Dermis blood vessel endothelial cell (primary cell): ENCODE measurements around the gene ADCK2. TPM values are rescaled to one million over a fixed set of nuclear protein-coding genes. Genes with fewer than 3 reads are reported as not detected.
"Not testable (repeated sequence)": the region's sequence is repeated elsewhere in the genome, so short reads cannot be mapped to it uniquely, and the experiment has no call there.

Experiments used
- DNase-seq: peaks from one replicate; pipeline ENCODE4 v3.0.0; 2010
- total RNA-seq: library from RNA; depleted of rRNA; stranded (reverse); fragments of >200 nt; gene quantifications from 2 replicates; pipeline ENCODE4 v1.2.3, GENCODE V29; 2014

The ADCK2 gene
- total RNA-seq, 1 donor from 2014 or later = 44.2 TPM

DNA sequence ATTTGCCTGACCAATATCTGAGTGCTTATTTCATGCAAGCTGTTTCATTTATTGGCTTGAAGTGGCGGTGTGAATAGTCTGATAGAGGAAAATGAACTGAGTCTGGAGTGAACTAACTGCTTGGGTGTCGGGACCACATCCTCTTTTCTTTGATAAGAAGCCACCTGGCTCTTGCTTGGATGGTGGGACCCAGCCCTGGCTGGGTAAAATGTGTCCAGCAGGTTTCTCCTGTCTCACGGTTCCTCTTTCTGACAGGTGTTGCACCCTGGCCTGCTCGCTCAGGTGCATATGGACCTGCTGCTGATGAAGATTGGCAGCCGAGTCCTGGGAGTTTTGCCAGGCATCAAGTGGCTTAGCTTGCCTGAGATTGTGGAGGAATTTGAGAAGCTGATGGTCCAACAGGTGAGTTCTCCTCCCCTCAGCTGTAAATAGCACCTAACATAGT is 1.6 kb downstream of the ADCK2 start:
- DNase-seq = no peak

DNA sequence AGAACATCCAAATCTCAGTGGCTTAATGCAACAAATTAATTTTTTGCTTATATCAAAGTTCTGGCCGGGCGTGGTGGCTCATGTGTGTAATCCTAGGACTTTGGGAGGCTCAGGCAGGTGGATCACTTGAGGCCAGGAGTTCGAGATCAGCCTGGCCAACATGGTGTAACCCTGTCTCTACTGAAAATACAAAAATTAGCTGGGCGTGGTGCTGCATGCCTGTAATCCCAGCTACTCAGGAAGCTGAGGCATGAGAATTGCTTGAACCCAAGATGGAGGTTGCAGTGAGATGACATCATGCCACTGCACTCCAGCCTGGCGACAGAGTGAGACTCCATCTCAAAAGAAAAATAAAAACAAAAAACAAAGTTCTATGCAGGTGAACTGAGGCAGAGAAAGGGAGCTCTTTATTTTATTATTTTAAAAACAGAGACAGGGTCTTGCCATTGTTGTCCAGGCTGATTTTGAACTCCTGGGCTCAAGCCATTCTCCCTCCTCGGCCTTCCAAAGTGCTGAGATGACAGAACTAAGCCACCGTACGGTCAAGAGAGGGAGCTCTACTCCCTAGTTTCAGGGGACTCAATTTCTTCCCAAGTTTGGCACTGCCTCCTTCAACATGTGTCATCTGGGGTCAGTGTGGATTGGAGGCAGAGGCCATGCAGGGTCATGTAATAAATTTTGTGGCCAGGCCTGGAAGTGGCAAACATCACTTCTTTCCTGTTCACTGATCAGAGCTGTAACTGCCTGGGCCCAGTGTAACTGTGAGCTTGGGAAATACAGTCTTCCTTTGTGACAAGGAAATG is 2.4 kb downstream of the ADCK2 start:
- peak; percentile 80 for DNase-seq

DNA sequence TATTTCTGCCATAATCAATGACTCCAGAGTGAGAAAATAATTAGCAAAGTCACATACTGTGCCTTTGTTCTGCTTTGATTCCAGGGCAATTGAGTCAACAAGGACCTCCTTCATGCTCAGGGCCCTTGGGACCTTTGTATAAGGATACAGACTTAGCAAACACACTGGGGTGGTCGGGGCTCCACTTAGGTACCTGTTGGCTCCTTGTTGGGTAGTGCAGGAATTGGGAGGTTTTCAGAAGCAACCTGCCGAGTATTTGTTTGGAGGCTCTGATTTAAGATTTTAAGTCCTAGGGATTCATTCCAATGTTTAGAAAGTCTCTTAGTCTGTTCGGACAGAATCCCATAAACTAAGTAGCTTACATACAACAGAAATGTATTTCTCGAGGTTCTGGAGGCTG is 3.0 kb downstream of the ADCK2 start:
- DNase-seq = no peak

DNA sequence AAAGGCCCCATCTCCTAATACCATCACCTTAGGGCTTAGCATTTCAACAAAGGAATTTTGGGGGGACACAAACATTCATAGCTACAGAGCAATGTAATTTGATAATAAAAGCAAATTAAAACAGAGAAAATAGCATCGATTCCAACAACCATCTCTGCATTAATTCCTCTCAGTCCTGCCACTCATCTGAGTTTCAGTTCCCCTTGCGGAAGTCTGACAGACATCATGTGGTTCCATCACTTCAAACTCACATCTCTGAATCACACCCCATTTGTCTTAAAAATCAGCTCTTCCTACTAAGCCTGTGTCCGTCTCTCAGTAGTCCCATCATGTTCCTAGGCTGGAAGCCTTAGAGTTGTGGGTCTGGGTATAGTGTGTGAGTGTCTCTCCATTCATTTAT is 3.6 kb downstream of the ADCK2 start:
- DNase-seq = no peak

DNA sequence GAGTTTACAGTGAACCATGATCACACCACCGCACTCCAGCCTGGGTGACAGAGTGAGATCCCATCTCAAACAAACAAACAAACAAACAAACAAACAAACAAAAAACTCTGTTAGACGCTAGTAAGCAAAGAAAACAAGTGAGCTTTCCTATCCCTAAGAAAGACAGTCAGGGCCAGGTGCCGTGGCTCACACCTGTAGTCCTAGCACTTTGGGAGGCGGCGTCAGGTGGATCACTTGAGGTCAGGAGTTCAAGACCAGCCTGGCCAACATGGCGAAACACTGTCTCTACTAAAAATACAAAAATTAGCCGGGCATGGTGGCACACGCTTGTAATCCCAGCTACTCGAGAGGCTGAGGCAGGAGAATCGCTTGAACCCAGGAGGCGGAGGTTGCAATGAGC is 4.2 kb downstream of the ADCK2 start:
- not testable (repeated sequence) for DNase-seq

DNA sequence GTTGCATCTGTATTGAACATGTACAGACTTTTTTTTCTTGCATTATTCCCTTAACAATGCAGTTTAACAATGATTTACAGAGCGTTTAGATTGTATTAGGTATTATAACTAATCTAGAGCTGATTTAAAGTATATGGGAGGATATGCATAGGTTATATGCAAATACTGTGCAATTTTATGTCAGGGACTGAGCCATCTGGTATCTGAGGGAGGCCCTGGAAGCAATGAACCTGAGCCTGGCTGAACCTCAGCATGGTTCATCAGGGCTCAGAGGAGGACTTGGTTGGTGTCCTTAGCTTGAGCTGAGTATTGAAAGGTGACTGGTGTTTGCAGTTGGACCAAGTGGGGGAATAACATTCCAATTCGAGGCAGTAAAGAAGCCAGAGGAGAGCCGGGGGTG is 4.8 kb downstream of the ADCK2 start:
- no peak for DNase-seq

DNA sequence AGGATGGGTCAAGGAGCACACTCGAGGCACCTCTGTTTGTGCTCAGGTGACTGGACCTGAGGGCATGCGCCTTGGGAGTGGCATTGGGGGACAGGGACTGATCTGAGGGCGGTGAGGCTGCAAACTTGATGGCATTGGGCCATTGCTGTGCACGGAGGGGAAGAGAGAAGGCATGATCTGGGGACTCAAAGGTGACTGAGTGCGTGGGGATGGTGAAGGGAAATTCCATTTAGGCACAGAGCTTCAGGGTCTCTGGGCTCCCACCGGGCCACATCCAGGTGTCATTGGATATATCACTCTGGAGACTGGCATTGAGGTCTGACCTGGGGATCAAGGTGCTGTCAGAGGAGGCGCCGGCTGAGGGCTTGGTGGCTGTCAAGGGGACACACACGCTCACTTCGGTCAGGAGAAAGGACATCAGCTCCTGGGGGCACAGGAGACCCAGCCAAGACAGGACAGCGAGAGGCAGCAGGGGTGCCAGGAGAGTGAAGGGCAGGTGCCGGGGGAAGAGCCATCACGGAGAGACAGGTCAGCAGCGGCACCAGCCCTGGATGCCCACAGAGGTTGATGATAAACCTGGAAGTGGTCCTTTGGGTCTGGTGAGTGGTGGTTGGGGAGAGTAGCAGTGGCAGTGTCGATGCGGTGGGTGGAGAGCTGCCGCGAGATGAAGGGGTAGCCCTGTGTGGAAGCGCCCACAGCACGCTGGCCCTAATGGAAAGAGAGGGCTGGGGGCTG is 5.5 kb downstream of the ADCK2 start:
- DNase-seq = no peak

DNA sequence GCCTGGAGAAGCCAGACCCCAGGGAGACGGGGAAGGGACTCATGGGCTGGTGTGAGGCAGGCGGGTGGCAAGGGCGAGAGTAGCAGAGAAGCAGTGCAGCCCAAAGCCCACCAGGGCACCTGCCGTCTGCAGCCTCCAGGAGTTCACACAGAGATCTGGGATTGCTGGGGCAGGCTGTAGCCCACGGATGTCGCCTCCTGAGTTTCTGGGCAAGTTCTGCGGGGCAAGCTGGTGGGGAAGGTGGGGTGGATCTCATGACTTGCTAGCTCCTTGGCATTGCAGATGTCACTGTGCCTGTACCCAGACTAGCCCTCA is 6.0 kb downstream of the ADCK2 start:
- DNase-seq = no peak

DNA sequence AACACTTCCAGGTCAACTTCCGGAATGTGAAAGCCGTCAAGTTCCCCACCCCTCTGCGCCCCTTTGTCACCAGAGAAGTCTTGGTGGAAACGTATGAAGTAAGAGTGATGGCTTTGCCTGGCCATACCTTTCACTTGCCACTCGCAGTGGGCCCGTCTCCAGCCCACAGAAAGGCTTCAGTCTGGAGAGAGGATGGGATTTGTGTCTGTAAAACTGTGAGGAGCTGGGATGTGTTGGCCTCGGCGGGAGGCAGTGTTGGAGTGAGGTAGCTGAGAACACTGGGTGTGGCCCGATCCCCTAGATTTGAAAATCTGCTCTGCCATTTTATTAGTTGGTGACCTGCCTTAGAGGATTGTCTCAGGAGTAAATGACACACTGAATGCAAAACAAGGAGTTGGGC is 6.4 kb downstream of the ADCK2 start:
- DNase-seq = no peak

DNA sequence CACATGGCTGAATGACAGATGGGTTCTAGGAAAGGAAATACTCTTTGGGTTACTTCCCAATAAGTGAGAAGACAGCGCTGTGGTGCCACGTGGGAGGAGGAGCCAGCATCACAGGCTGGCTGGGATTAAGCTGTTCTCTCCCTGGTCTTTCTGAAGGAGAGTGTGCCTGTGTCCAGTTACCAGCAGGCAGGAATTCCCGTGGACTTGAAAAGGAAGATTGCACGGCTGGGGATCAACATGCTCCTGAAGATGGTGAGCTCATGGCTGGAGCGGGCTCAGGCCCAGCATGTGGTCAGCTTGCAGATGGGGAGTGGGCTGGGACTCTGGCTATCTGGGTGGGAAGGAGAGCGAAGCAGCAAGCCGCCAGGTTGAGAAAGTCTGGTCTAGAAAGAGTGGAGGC is 8.1 kb downstream of the ADCK2 start:
- no peak for DNase-seq

DNA sequence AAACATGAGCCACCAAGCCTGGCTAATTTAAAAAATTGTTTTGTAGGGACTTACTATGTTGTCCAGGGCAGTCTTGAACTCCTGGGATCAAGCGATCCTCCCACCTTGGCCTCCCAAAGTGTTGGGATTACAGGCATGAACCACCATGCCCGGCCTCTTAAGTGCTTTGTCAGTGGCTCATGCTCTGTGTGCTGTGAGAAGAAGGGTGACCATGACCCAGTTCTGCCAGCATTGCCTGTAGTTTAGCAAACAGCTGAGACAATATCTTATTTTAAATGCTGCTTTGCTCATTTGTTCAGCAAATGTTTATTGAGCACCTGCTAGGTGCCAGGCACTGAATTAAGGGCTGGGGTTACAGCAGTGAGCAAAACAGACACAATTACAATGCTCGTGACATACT is 9.0 kb downstream of the ADCK2 start:
- DNase-seq = no peak

DNA sequence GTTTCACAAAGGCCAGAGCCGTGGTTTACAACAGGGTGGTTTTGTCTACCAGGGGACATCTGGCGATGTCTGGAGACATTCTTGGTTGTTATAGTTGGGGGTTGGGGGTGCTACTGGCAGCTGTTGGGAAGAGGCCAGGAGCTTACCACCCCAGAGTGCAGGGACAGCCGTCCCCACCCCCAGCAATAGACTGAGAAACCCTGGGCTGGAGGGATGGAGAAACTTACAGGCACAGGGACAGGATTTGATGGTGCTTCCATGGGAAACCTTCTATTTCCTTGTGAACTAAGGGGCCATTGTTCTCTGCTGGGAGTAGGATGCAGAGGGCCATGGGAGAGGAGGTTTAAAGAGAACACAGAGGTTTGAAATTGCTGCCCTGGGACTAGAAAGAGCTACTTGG is 10.9 kb downstream of the ADCK2 start:
- DNase-seq = peak; percentile 57

DNA sequence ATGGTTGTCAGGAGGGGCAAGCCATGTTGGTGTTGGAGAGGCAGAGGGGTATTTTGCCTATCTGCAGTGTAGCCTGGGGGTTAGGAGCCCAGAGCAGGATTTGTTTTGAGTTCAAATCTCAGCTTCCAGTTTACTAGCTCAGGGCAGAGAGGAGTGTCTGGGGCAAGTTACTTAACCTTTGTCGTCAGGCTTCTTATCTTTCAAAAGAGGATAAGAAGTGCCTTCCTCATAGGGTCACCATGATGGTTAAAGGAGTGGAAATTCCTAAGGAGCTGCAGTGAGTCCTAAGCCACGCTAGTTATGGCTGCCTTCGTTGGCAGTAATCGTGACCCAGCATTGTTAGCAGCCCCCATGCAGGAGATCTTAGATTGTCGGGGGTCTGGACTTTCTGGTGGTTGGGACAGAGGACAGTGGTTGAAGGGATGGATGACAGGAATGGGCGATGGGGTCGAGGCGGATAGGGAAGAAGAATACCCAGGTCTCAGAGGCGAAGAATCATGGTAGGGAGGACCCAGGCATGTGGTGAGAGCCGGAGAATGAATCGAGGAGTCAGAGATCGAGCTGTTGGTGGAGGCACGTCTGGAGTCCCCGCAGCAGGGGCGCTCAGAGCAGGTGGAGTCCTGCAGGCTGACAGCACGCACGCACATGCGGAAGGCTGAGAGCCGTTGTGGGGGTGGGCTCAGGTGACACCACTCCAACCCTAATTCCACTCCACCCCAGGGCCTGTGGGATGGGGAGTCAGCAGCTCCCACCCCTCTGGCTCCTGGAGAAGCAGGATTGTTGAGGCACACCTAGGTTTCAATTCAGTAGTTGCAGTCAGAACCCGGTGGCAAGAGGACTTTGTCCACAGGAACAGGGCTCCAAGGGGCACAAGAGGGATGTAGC is 11.6 kb downstream of the ADCK2 start:
- no peak for DNase-seq

DNA sequence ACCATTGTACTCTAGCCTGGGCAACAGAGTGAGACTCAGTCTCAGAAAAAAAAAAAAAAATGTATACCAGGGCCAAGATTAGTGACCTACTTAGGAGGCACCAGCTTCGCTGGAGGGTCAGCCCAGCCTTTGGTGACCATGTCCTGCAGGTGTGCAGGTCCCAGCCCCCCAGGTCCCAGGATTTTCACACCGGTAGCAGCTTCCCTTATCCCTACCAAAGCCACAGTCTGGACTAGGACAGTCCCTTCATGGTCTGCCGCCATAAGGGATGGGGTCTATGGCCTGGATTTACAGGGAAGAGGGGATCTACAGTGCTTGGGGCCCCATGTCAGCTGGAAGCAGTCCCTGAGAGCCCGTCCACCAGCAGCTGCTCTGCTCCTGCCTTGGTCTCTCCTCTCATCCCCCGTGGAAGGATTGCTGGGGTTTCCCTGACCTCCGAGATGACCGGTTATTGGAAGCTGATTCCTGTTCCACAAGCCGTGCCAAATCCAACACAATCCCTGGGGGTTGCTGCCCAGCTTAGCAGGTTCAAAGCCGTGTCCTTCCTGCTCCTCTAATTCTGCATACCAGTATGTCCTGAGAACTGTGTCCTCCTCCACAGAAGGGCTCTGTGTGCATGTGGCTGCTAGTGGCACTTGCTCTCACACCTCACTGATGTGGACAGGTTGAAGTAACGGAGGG is 12.8 kb downstream of the ADCK2 start:
- peak; percentile 35 for DNase-seq

DNA sequence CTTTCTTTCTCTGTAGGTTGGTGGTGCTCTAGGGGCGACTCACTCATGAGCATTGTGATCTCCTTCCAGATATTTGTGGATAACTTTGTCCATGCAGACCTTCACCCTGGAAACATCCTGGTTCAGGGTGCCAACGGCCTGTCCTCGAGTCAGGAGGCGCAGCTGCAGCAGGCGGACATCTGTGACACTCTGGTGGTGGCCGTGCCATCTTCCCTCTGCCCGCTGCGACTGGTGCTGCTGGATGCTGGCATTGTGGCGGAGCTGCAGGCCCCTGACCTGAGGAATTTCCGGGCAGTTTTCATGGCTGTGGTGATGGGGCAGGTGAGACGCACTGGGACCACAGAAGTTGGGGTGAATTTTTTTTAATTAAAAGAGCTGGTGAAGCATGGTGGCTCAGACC is 14.2 kb downstream of the ADCK2 start:
- DNase-seq = no peak

DNA sequence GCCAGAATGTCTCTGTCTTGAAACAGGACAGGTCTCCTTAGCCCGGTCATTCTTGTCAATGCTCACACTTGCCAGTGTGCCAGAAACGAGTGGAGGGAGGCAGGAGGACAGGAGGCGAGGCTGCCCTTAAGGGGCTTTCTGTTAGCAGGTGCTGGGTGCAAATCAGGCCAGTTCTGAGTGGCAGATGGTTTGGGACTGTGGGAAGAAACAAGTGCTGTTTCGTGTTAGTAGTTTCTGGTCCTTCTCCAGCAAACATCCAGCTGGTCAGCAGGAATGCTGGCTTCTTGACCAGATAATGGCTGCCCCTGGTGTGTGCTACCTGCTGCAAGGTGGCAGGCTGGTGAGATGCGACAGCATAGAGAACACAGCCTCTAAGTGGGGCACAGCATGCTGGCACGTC is 15.6 kb downstream of the ADCK2 start:
- DNase-seq = no peak

DNA sequence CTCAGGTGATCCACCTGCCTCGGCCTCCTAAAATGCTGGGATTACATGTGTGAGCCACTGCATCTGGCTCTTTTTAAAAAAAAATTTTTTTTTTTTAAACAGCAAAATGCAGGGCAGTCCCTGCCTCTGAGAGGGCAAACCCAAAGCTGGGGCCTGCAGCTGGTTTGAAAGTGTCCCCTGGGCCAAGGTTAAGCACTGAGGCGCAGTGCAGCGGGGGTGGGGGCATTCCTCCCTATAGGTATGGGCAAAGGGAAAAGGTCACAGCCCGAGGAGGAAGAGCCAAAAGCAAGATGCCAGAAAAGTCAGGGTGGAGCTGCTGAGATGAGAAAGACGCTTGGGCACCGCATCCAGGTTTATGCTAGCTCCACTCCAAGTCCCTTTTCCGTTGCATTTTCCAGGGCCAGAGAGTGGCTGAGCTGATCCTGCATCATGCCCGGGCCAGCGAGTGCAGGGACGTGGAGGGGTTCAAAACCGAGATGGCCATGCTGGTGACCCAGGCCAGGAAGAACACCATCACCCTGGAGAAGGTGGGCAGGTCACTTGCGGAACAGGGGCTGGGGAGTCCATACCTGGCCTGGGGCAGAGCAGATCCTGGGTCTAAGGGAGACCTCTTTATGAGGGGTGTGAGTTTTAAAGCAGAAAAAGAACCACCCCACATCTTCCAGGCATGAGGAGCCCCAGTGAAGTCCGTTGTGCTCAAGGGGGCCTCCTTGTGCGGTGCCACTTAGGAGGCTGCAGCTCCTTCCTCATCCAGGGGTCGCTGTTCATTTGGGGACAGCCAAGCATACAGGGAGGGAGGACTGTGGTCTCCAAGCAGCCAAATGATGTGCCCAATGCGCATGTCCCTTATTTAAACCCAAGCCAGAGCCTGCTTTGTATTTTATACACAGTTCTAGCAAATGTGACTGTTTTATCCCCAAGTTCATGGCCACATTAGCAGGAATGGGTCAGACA is 16.7 kb downstream of the ADCK2 start:
- DNase-seq = no peak

DNA sequence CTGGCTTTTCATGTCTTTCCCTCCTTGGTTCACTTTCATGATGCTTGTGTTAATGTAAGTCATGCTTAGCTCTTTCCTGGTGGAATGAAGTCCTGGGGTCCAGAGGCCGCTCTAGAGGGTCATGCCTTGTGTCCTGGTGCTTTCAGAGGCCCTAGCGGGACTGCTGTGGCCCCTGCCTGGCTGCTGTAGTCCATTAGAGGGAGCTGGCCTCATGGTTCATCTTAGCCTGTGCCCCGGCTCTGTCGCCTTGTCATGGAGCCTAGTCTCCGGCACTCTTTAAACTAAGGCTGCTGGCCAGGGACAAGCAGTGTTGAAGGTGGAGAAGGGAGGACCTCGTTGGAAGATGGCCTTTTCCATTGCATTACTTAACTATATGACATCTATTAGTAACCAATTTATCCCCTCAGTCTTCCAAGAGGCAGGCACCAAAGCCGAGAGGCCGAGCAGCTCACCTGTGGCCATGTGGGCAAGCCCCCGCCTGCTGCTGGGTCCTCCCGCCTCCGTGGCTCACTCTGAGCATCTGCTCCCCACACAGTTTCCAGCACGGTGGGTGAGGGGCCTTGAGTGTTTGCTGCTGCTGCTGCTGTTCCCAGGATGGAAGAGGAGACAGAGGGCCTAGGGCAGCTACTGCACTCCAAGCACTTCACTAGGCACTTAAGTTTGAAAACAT is 18.8 kb downstream of the ADCK2 start:
- DNase-seq = no peak

DNA sequence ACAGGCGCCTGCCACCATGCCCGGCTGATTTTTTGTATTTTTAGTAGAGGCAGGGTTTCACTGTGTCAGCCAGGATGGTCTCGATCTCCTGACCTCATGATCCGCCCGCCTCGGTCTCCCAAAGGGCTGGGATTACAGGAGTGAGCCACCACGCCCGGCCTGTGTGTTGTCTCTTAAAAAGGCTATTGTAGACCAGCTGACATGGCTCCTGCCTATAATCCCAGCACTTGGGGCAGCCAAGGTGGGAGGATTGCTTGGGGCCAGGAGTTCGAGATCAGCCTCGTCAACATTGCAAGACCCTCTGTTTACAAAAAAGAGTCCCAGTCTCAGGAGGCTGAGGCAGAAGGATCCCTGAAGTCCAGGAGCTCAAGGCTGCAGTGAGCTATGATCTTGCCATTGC is 21.1 kb downstream of the ADCK2 start:
- not testable (repeated sequence) for DNase-seq

DNA sequence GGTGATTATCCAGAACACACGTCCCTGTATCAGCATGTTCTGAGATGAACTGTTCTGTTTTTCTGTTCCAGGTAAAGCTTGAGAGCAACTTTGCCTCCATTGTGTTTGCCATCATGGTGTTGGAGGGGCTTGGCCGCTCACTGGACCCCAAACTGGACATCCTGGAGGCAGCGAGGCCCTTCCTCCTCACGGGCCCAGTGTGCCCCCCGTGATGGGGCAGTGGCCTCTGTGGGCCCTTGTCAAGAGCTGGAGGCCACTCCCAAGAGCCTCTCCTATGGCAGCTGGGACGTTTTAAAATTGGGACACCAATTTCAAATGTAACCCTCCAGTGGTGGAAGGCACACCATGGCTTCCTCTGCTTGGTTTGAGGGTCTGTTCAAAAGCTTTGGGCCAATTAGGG is 21.8 kb downstream of the ADCK2 start:
- DNase-seq = no peak

DNA sequence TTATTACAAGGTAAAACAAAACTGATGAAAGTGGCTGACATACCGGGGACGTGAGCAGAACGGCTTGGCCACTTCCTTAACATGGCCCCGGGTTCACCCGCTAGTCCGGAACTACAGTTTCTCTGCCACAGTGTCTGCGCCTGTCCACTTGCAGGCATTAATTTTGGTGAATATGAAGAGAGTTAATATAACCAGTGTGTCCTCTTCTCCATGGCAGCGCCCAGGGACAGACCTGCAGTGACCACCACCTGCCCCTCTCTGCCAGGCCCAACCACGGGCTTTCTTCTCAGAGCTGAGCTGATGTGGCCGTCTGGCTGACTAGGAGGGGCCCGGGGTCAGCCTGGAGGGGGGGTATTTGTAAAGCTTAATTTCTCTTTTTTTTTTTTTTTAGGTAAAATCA is 22.6 kb downstream of the ADCK2 start:
- no peak for DNase-seq
